Endodermal cell (in vitro differentiated cells): ENCODE results near the gene SLC25A38. TPM values are rescaled to one million over a fixed set of nuclear protein-coding genes. Genes with fewer than 3 reads are reported as not detected.
"Not testable (repeated sequence)": the region's sequence is repeated elsewhere in the genome, so short reads cannot be mapped to it uniquely, and the experiment has no call there.

Source experiments
- DNase-seq: peaks from one replicate; pipeline ENCODE4 v3.0.0-alpha.2; 2017
- H3K27ac ChIP-seq: 2 replicates; pipeline ENCODE4 v1.5.1; 2013; ENCODE audit warnings: mild to moderate bottlenecking, low read depth, low read length, moderate library complexity
- H3K27me3 ChIP-seq: 2 replicates; pipeline ENCODE4 v1.6.1; 2013; ENCODE audit warnings: mild to moderate bottlenecking, low read length, moderate library complexity; ENCODE audit not compliant: insufficient read depth, control insufficient read depth, poor library complexity, severe bottlenecking
- H3K36me3 ChIP-seq: 2 replicates; pipeline ENCODE4 v1.7.0; 2013; ENCODE audit warnings: mild to moderate bottlenecking, low read length, moderate library complexity; ENCODE audit not compliant: control insufficient read depth, insufficient read depth
- H3K4me1 ChIP-seq: one replicate; pipeline ENCODE4 v1.7.0; 2013; ENCODE audit warnings: low read length; ENCODE audit not compliant: control insufficient read depth, insufficient read depth
- H3K4me3 ChIP-seq: 2 replicates; pipeline ENCODE4 v1.5.1; 2013; ENCODE audit warnings: mild to moderate bottlenecking, low read length, moderate library complexity
- H3K9ac ChIP-seq: 2 replicates; pipeline ENCODE4 v1.6.1; 2013; ENCODE audit warnings: mild to moderate bottlenecking, low read length, moderate library complexity; ENCODE audit not compliant: poor library complexity, severe bottlenecking; ENCODE audit errors: extremely low read depth
- H3K9me3 ChIP-seq: 2 replicates; pipeline ENCODE4 v1.6.1; 2013; ENCODE audit warnings: mild to moderate bottlenecking, low read length, moderate library complexity; ENCODE audit not compliant: control insufficient read depth
- H3K27ac Mint-ChIP-seq: 2 replicates; pipeline ENCODE4 v1.8.0; 2020; ENCODE audit warnings: mixed read lengths
- H3K27me3 Mint-ChIP-seq: 2 replicates; pipeline ENCODE4 v1.8.0; 2021; ENCODE audit warnings: mild to moderate bottlenecking, mixed read lengths; ENCODE audit not compliant: insufficient read depth
- H3K36me3 Mint-ChIP-seq: 2 replicates; pipeline ENCODE4 v1.8.0; 2020; ENCODE audit warnings: low read depth, mixed read lengths
- H3K4me1 Mint-ChIP-seq: 2 replicates; pipeline ENCODE4 v1.8.0; 2020; ENCODE audit warnings: mixed read lengths
- H3K4me3 Mint-ChIP-seq: 2 replicates; pipeline ENCODE4 v1.8.0; 2020; ENCODE audit warnings: mild to moderate bottlenecking, moderate library complexity, mixed read lengths
- H3K9me3 Mint-ChIP-seq: 2 replicates; pipeline ENCODE4 v1.8.0; 2020; ENCODE audit warnings: mild to moderate bottlenecking, mixed read lengths
- WGBS, 2 experiments: methylation state at CpG; one replicate each; pipeline versions ENCODE4 v1.1.5 to v1.1.7; 2013; ENCODE audit warnings: missing lambda C conversion rate in 2 of 2, mixed read lengths in 1 of 2; ENCODE audit not compliant: insufficient coverage in 1 of 2, insufficient read length in 1 of 2; 5-methylcytosine and 5-hydroxymethylcytosine counted together
- total RNA-seq, 2 donors: library from RNA; stranded (reverse); fragmentation: NEBNext Ultra II Directional in 1 of 2; extraction: Animal tissue kit (Norgen Biotek cat#: 25700) in 1 of 2; gene quantifications; 2 replicates in 1 of 2; 3 replicates in 1 of 2; pipeline ENCODE4 v1.2.1, GENCODE V29; 2021
- TF ChIP-seq, protein P1 (sequence below): fragments of 200-600 bp; sonication (generic); conservative IDR thresholded peaks from 2 replicates; pipeline ENCODE4 v1.5.0; 2021; ENCODE audit warnings: antibody characterized with exemption, mild to moderate bottlenecking

SLC25A38 gene
- total RNA-seq, 2 donors from 2014 or later: 33.4 to 37.7 TPM

DNA sequence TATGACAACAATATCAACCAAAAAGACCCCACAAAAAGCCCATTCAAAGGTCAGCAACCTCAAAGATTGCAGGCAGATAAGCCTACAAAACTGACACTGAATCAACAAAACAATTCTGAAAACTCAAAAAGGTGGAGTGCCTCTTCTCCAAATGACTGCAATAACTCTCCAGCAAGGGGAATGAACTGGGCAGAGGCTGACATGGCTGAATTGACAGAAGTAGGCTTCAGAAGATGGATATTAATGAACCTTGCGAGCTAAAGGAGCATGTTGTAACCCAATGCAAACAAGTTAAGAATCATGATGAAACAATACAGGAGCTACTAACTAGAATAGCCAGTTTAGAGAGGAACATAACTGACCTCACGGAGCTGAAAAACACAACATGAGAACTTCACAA lies 20.4 kb upstream of the SLC25A38 start:
- peaks cover 2% of the 10 kb centered on the region for H3K9me3 Mint-ChIP-seq
- TF ChIP-seq, protein P1, sequence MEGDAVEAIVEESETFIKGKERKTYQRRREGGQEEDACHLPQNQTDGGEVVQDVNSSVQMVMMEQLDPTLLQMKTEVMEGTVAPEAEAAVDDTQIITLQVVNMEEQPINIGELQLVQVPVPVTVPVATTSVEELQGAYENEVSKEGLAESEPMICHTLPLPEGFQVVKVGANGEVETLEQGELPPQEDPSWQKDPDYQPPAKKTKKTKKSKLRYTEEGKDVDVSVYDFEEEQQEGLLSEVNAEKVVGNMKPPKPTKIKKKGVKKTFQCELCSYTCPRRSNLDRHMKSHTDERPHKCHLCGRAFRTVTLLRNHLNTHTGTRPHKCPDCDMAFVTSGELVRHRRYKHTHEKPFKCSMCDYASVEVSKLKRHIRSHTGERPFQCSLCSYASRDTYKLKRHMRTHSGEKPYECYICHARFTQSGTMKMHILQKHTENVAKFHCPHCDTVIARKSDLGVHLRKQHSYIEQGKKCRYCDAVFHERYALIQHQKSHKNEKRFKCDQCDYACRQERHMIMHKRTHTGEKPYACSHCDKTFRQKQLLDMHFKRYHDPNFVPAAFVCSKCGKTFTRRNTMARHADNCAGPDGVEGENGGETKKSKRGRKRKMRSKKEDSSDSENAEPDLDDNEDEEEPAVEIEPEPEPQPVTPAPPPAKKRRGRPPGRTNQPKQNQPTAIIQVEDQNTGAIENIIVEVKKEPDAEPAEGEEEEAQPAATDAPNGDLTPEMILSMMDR: no peak
- no peak overlapping the region for H3K27ac Mint-ChIP-seq
- Histone ChIP-seq H3K27ac (no peak overlapping the region), H3K9me3 (no peaks in the 10 kb centered on the region), H3K4me3 (no peak overlapping the region), H3K27me3 (no peaks in the 10 kb centered on the region), H3K9ac (no peak overlapping the region), H3K4me1 (no peaks in the 10 kb centered on the region), H3K36me3 (no peaks in the 10 kb centered on the region)
- no peaks in the 10 kb centered on the region for H3K36me3 Mint-ChIP-seq
- no peak overlapping the region for H3K4me3 Mint-ChIP-seq
- WGBS, 2 experiments: 98 to 100% methylated on average over 1 to 2 of the region's 2 CpGs
- H3K4me1 Mint-ChIP-seq: no peaks in the 10 kb centered on the region
- peaks cover 3% of the 10 kb centered on the region for H3K27me3 Mint-ChIP-seq
- DNase-seq: no peak

DNA sequence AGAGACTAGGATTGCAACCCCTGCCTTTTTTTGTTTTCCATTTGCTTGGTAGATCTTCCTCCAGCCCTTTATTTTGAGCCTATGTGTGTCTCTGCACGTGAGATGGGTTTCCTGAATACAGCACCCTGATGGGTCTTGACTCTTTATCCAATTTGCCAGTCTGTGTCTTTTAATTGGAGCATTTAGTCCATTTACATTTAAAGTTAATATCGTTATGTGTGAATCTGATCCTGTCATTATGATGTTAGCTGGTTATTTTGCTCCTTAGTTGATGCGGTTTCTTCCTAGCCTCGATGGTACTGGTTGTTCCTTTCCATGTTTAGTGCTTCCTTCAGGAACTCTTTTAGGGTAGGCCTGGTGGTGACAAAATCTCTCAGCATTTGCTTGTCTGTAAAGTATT lies 12.7 kb upstream of the SLC25A38 start:
- H3K4me1 ChIP-seq, H3K27ac ChIP-seq, H3K9ac ChIP-seq, H3K27me3 ChIP-seq, H3K36me3 ChIP-seq, H3K4me1 Mint-ChIP-seq, H3K27ac Mint-ChIP-seq, H3K9me3 ChIP-seq, DNase-seq, H3K27me3 Mint-ChIP-seq, H3K4me3 ChIP-seq, H3K36me3 Mint-ChIP-seq, H3K4me3 Mint-ChIP-seq: not testable (repeated sequence)
- H3K9me3 Mint-ChIP-seq: peaks cover 42% of the 10 kb centered on the region
- WGBS, 2 experiments: 82 to 89% methylated on average over 2 to 3 of the region's 4 CpGs

DNA sequence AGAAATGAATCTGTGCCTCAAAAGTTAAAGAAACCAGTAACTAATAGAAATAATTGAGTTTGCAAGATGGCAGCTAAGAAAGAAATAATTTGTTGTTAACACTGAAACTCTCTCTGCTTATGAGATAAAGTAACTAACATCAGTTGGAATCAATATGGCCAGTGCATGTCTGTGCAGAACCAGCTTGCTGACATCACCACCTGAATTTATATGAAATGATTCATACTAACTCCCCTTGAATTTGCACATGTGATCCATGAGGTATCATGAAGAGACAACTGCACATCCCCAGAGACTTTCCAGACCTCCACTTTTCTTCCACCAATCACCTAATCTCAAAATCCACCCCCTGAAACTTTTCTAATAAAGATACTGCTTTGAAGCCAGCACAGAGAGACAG lies 10.3 kb upstream of the SLC25A38 start:
- H3K4me3 Mint-ChIP-seq: no peak overlapping the region
- no peak for DNase-seq
- Histone ChIP-seq H3K9ac (no peak overlapping the region), H3K36me3 (no peaks in the 10 kb centered on the region), H3K27me3 (no peaks in the 10 kb centered on the region), H3K4me3 (no peak overlapping the region), H3K9me3 (peaks cover 5% of the 10 kb centered on the region), H3K4me1 (no peaks in the 10 kb centered on the region), H3K27ac (no peak overlapping the region)
- peaks cover 9% of the 10 kb centered on the region for H3K4me1 Mint-ChIP-seq
- H3K27ac Mint-ChIP-seq: no peak overlapping the region
- peaks cover 40% of the 10 kb centered on the region for H3K9me3 Mint-ChIP-seq
- peaks cover 9% of the 10 kb centered on the region for H3K36me3 Mint-ChIP-seq
- peaks cover 3% of the 10 kb centered on the region for H3K27me3 Mint-ChIP-seq
- TF ChIP-seq, protein P1: no peak

DNA sequence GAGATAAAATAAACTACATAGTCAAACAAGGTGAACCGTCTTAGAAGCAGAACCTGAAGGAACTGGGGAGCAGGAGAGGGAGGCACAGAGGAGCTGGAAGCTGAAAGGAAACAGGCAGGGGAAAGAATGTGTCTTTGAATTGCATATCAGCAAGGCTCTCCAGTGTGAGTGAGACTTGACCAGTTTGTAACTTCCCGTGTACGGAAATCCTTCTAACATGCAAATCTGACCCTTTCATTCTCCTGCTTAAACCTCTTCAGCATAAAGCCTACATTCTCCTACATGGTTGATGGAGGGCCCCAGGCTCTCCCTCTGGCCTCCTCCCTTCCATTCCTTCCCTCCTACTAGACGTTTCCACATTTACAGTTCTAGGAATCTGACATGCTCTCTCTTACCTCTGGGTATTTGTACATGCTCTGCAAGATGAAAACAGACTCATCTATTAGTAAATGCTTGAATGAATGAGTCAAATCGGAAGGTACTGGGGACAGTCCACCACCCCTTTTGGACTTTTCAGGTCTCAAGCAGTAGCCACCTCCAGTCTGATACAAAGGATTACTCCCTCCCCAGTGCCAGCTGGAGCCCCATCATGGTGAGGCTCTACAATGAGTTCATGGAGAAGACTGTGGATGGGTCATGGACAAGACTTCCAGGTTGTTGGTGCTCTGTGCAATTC lies 6.1 kb upstream of the SLC25A38 start:
- no peaks in the 10 kb centered on the region for H3K36me3 ChIP-seq
- H3K9ac ChIP-seq: no peak overlapping the region
- Mint-ChIP-seq H3K4me1 (peaks cover 11% of the 10 kb centered on the region), H3K36me3 (peaks cover 9% of the 10 kb centered on the region), H3K9me3 (peaks cover 15% of the 10 kb centered on the region), H3K4me3 (no peak overlapping the region), H3K27ac (no peak overlapping the region), H3K27me3 (no peaks in the 10 kb centered on the region)
- TF ChIP-seq, protein P1: no peak
- H3K27ac ChIP-seq: no peak overlapping the region
- no peaks in the 10 kb centered on the region for H3K4me1 ChIP-seq
- no peak overlapping the region for H3K4me3 ChIP-seq
- no peaks in the 10 kb centered on the region for H3K27me3 ChIP-seq
- 56 to 60% methylated on average over 5 of the region's 5 CpGs for WGBS, 2 experiments
- peaks cover 5% of the 10 kb centered on the region for H3K9me3 ChIP-seq
- no peak for DNase-seq
